NCI-H2171 (cell line): ENCODE measurements around the gene FYB1.
"Not testable (repeated sequence)": the region's sequence is repeated elsewhere in the genome, so short reads cannot be mapped to it uniquely, and the experiment has no call there.

Source experiments
- DNase-seq: peaks from one replicate; lab custom pipeline; 2025; lab: John Stamatoyannopoulos, UW

FYB1 gene

GRCh38 chr5:39186722-39187539 is 32.4 kb downstream of the FYB1 start:
- DNase-seq = no peak

- DNase-seq = no peak
These were observed 33.1 kb downstream of the FYB1 start for GRCh38 chr5:39186289-39186688.

GRCh38 chr5:39185761-39186160 is 33.6 kb downstream of the FYB1 start:
- no peak for DNase-seq

- not testable (repeated sequence) for DNase-seq
These were observed 39.8 kb downstream of the FYB1 start for GRCh38 chr5:39179561-39179960.

- no peak for DNase-seq
These were observed 40.5 kb downstream of the FYB1 start for GRCh38 chr5:39178861-39179260.

- no peak for DNase-seq
These were observed 41.2 kb downstream of the FYB1 start for GRCh38 chr5:39178171-39178570.

GRCh38 chr5:39177631-39177964 is 41.8 kb downstream of the FYB1 start:
- DNase-seq = no peak

- no peak for DNase-seq
These were observed 42.4 kb downstream of the FYB1 start for GRCh38 chr5:39176759-39177630.

GRCh38 chr5:39175273-39175955 is 43.9 kb downstream of the FYB1 start:
- DNase-seq = no peak

GRCh38 chr5:39173069-39173468 is 46.3 kb downstream of the FYB1 start:
- DNase-seq = no peak

GRCh38 chr5:39172593-39172992 is 46.8 kb downstream of the FYB1 start:
- DNase-seq = no peak

- DNase-seq = no peak
These were observed 47.7 kb downstream of the FYB1 start for GRCh38 chr5:39171647-39172046.

- no peak for DNase-seq
These were observed 50.3 kb downstream of the FYB1 start for GRCh38 chr5:39169081-39169480.

- no peak for DNase-seq
These were observed 51.4 kb downstream of the FYB1 start for GRCh38 chr5:39167972-39168342.

GRCh38 chr5:39167141-39167971 is 52.0 kb downstream of the FYB1 start:
- DNase-seq = no peak

GRCh38 chr5:39164529-39165402 is 54.6 kb downstream of the FYB1 start:
- DNase-seq = no peak

- DNase-seq = no peak
These were observed 55.3 kb downstream of the FYB1 start for GRCh38 chr5:39164016-39164415.

- DNase-seq = no peak
These were observed 57.8 kb downstream of the FYB1 start for GRCh38 chr5:39161578-39161977.

- DNase-seq = no peak
These were observed 58.7 kb downstream of the FYB1 start for GRCh38 chr5:39160576-39161213.

GRCh38 chr5:39159811-39160490 is 59.4 kb downstream of the FYB1 start:
- no peak for DNase-seq
